NOMO-1 (cell line): ENCODE measurements around the gene LONRF2.
A peak's percentile ranks its signal among the peaks of the same experiment; 100 is the strongest.
"Not testable (repeated sequence)": the region's sequence is repeated elsewhere in the genome, so short reads cannot be mapped to it uniquely, and the experiment has no call there.

ENCODE experiments used
- DNase-seq, 2 experiments: peaks; one replicate each; lab custom pipeline; 2025; ENCODE audit not compliant: unreplicated experiment in 2 of 2; lab: John Stamatoyannopoulos, UW

Gene LONRF2

GRCh38 chr2:100257939-100258338 lies 64.4 kb downstream of the LONRF2 start:
- no peak for DNase-seq

GRCh38 chr2:100256849-100257248 lies 65.5 kb downstream of the LONRF2 start:
- DNase-seq = no peak

- DNase-seq = no peak
Observed at GRCh38 chr2:100256416-100256815, 65.9 kb downstream of the LONRF2 start.

GRCh38 chr2:100254646-100255210 lies 67.6 kb downstream of the LONRF2 start:
- no peak for DNase-seq

GRCh38 chr2:100253786-100254185 lies 68.5 kb downstream of the LONRF2 start:
- DNase-seq = no peak

- no peak for DNase-seq
Observed at GRCh38 chr2:100252811-100253698, 69.2 kb downstream of the LONRF2 start.

- no peak for DNase-seq
Observed at GRCh38 chr2:100250645-100251044, 71.7 kb downstream of the LONRF2 start.

GRCh38 chr2:100248971-100249370 lies 73.3 kb downstream of the LONRF2 start:
- DNase-seq = no peak

GRCh38 chr2:100248556-100248955 lies 73.7 kb downstream of the LONRF2 start:
- not testable (repeated sequence) for DNase-seq

GRCh38 chr2:100248044-100248330 lies 74.3 kb downstream of the LONRF2 start:
- no peak for DNase-seq

GRCh38 chr2:100247256-100248043 lies 74.9 kb downstream of the LONRF2 start:
- no peak for DNase-seq

GRCh38 chr2:100246163-100247145 lies 75.8 kb downstream of the LONRF2 start:
- DNase-seq = peak in 1 of 2 experiments; percentile 64

GRCh38 chr2:100245681-100246080 lies 76.6 kb downstream of the LONRF2 start:
- DNase-seq = no peak

- no peak for DNase-seq
Observed at GRCh38 chr2:100244881-100245605, 77.3 kb downstream of the LONRF2 start.

- DNase-seq = no peak
Observed at GRCh38 chr2:100243631-100244030, 78.7 kb downstream of the LONRF2 start.

GRCh38 chr2:100242891-100243619 lies 79.2 kb downstream of the LONRF2 start:
- DNase-seq = peak; percentile 65 to 66

- DNase-seq = no peak
Observed at GRCh38 chr2:100242476-100242875, 79.8 kb downstream of the LONRF2 start.

GRCh38 chr2:100241236-100241635 lies 81.1 kb downstream of the LONRF2 start:
- DNase-seq = no peak

GRCh38 chr2:100240386-100240785 lies 81.9 kb downstream of the LONRF2 start:
- no peak for DNase-seq
